ENCODE data around the gene PUS7.
"Not testable (repeated sequence)": the region's sequence is repeated elsewhere in the genome, so short reads cannot be mapped to it uniquely, and the experiment has no call there.

PUS7 gene

DNA sequence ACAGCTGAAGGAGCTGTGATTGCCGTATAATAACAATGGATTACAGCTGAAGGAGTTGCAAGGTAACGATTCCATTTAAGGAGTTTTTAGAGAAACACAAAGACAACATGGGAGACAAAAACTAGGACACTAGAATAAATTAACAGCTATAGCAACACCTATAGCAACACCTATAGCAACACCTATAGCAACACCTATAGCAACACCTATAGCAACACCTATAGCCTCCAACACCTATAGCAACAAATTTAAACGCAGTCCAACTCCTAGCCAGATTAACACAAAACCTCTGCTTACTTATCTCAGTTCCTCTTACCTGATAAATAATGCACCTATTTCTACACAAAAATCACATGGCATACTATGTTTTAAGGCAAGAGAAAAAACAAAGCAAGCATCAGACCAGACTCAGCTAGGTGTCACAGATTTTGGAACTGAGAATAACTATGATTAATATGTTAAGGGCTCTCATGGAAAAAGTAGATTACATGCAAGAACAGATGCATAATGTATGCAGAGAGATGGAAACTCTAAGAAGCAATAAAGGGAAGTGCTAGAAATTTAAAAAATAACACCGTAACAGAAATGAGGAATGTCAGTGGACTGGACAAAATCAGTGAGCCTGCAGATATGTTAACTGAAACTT is 77.6 kb downstream of the PUS7 start:
- DNase-seq = no peak

DNA sequence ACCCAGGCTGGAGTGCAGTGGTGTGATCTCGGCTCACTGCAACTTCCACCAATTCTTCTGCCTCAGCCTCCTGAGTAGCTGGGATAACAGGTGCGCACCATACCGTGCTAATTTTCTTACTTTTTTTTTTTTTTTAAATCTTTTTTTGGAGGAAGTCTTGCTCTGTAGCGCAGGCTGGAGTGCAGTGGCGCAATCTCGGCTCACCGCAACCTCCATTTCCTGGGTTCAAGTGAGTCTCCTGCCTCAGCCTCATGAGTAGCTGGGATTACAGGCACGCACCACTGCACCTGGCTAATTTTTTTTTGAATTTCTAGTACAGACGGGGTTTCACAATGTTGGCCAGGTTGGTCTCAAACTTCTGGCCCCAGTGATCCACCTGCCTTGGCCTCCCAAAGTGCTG is 79.9 kb downstream of the PUS7 start:
- not testable (repeated sequence) for DNase-seq

DNA sequence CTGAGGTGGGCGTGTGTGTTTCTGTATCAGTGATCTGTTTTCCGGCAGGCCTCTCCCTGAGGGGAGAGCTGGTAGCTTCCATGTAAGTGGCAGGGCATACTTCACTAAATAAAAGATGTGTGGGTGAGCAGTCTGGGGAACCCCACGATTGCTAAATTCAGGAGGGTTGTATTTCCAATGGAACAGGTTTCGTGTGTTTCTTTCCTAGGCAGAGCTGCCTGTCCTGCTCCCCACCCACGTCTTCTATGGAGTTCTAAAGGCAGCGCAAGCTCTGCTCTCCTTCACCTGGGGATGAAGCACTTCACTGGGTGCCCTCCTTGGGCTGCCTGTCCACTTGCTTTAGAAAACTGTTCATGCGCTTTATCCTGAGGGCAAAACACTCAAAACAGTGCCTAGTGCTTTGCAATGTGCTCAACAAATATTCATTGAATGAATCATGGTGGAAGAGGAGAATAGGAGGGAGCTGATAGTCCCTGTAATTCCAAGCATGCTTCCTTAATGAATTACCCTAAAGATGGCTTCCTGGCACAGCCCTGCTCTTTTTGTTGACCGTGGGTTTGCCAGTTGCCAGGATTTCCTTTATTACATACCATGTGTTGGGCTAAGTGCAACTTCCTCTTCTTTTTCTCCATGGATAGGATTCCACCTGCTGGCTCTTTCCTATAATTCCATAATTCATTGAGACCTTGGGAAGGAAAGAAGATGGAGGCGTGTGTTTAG is 82.7 kb downstream of the PUS7 start:
- peak; percentile 89 for DNase-seq

DNA sequence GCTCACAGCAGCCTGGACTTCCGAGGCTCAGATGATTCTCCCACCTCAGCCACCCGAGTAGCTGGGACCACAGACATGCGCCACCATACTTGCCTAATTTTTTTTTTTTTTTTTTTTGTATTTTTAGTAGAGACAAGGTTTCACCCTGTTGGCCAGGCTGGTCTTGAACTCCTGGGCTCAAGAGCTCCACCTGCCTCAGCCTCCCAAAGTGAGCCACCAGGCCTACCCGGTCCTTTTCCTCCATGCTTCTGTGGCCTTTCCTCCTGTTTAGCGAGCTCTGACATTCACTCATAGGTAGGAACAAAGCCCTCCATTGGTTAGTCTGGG is 83.3 kb downstream of the PUS7 start:
- no peak for DNase-seq

DNA sequence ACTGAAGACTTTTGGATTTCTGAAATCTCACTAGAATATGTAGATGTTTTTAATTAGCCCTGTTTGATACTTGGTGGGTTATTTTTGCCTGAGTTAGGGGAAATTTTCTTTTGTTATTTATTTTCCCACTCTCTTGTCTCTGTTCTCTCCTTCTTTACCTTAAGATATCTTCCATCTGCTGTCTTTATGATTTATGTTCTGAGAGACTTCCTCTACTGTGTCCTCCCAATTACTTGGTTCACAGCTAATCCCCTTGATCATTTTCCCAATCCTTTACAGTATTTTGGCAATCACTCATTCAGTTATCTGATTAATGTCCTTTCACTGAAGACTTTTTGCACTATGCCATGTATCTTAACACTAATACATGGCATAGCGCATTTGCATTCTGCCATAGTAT is 83.8 kb downstream of the PUS7 start:
- DNase-seq = no peak

DNA sequence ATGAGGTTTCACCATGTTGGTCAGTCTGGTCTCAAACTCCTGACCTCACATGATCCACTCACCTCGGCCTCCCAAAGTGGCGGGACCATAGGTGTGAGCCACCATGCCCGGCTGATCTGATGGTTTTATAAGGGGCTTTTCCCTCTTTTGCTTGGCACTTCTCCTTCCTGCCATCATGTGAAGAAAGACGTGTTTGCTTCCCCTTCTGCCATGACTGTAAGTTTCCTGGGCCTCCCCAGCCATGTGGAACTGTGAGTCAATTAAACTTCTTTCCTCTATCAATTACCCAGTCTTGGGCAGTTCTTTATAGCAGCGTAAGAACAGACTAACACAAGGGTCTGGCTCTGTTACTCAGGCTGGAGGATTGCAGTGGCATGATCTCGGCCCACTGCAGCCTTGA is 84.7 kb downstream of the PUS7 start:
- DNase-seq = not testable (repeated sequence)

DNA sequence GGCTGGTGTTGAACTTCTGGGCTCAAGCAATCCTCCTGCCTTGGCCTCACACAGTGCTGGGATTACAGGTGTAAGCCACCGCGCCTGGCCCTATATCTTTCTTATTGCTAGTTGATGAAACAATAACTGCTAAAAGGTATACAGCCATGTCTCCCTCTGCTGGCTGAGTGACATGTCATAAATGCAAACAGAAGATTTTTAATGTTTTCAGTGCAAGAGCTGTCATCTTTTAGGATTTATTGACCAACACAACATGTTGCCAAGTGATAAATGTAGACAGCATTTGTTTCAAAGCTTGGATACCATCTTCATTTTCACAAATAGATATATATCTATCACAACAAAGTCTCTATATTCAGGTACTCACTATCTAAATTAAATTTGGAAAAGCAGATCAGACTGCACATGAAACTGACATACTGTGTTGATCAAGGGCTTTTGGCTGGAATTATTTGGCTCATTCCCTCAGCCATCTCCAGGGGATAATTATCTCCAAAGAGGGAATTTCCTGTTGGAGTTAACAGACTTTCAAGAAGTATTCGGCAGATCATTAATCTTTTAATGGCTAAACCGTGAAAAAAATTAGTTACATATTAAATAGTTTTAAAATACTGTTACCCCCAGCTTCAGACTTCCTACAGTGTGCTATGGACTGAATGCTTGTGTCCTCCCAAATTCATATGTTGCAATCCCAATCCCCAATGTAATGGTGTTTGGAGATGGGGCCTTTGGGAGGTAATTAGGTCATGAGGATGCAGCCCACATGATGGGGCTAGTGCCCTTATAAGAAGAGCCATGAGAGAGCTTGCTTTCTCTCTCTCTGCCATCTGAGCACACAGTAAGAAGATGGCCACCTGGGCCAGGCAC is 92.1 kb downstream of the PUS7 start:
- peak; percentile 51 for DNase-seq

DNA sequence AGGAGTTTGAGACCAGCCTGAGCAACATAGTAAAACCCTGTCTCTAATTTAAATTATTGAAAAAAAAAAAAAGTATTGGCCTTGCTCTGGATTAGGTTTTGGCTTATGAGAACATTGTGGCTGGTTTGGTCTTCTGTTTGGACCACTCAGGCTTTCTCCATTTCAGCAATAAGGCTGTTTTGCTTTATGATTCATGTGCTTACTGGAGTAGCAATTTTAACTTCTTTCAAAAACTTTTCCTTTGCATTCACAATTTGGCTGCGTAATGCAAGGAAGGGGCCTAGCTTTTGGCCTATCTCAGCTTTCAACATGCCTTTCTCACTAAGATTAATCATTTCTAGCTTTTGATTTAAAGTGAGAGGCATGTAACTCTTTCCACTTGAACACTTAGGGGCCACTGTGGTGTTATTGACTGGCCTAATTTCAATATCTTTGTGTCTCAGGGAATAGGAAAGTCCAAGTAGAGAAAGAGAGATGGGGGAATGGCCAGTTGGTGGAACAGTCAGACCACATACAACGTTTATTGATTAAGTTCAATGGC is 95.4 kb downstream of the PUS7 start:
- DNase-seq = no peak

DNA sequence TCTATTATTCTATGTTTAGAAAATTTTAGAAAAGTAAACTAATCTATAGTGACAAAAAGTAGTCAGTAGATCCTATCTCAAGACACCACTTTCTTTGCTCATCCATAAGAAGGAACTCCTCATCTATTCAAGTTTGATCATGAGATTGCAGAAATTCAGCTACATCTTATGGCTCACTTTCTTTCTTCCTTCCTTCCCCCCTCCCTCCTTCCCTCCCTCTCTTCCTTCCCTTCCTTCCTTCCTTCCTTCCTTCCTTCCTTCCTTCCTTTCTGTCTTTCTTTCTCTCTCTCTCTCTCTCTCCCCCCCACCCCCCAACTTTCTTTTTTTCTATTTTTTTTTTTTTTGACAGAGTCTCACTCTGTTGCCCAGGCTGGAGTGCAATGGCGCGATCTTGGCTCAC is 98.1 kb downstream of the PUS7 start:
- DNase-seq = no peak

DNA sequence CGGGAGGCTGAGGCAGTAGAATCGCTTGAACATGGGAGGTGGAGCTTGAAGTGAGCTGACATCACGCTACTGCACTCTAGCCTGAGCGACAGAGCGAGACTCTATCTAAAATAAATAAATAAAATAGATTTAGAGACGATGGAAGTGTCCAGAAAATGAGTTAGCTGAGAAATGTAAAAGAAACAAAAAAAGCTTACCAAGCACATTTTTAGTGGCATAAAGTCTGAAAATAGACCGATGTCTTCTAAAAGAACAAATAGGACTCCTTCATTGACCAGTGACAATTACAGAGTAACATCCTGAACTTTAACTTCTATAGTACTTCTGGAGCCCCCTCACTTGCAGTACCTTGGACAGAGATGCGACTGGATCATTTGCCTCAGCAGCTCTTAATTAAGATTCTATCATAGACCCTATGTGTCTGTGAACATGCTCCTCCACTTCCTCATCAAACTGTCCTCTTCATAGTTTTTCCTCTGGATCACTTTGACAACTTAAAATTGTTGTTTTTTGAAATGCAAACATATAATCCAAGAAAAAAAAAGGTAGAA is 108.1 kb downstream of the PUS7 start:
- no peak for DNase-seq

DNA sequence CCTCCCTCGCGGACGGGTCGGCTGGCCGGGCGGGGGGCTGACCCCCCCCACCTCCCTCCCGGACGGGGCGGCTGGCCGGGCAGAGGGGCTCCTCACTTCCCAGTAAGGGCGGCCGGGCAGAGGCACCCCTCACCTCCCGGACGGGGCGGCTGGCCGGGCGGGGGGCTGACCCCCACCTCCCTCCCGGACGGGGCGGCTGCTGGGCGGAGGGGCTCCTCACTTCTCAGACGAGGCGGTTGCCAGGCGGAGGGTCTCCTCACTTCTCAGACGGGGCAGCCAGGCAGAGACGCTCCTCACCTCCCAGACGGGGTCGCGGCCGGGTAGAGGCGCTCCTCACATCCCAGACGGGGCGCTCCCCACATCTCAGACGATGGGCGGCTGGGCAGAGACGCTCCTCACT is 111.3 kb downstream of the PUS7 start:
- not testable (repeated sequence) for DNase-seq

DNA sequence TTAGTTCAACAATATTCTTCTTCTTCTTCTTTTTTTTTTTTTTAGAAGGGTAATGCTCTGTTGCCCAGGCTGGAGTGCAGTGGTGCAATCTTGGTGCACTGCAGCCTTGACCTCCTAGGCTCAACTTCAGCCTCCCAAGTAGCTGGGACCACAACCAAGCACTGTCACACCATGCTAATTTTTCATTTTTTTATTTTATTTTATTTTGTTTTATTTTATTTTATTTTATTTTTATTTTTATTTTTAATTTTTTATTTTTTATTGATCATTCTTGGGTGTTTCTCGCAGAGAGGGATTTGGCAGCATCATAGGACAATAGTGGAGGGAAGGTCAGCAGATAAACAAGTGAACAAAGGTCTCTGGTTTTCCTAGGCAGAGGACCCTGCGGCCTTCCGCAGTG is 112.3 kb downstream of the PUS7 start:
- not testable (repeated sequence) for DNase-seq

DNA sequence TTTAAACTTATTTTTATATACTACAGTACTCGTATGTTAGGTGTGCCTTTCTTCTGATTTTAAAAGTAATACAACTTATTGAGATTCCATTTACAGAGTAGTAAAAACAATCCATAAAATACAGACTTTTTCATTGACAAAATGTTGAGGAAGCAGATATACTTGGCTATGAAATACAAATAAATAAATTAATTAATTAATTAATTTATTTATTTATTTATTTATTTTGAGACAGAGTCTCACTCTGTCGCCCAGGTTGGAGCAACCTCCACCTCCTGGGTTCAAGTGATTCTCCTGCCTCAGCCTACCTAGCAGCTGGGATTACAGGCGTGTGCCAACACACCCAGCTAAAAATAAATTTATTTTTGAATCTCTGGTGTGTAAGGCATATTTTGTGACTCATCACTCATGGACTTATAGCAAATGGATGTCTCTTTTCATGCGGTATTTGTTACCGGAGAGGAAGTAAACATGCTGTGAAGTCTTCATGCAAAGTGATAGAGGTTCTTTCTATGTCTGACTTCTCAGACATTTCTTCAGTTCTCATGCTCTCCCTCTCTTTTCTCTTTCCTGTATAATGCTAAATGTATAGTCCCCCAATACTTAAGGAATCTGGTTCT is 113.2 kb downstream of the PUS7 start:
- no peak for DNase-seq

Measured in NCI-H2029 (cell line).